Tibial nerve (tissue), 4 donors: ENCODE data around the gene CTNNA3.

Source experiments
- CTCF ChIP-seq, 5 experiments: fragments of 200-600 bp in 3 of 5; fragments of 450-650 bp in 2 of 5; sonication (generic) in 3 of 5; IDR thresholded peaks; one replicate each; pipeline ENCODE4 v1.5.1; 2016 to 2019; ENCODE audit warnings: antibody characterized with exemption in 5 of 5, mild to moderate bottlenecking in 3 of 5, moderate library complexity in 2 of 5
- EP300 ChIP-seq, 2 donors: sonication (generic); formaldehyde crosslinking; IDR thresholded peaks; one replicate each; pipeline ENCODE4 v1.6.1; 2017; ENCODE audit warnings: antibody characterized with exemption in 2 of 2, mild to moderate bottlenecking in 1 of 2

GRCh38 chr10:66575251-66575855 lies 1120.6 kb downstream of the CTNNA3 start:
- TF ChIP-seq CTCF (IDR thresholded peaks at IDR 0.05) (no peak), EP300 (IDR thresholded peaks at IDR 0.05) (no peak)
